HepG2 (cell line): ENCODE measurements around the gene GLI3. TPM values are rescaled to one million over a fixed set of nuclear protein-coding genes. Genes with fewer than 3 reads are reported as not detected.

ENCODE experiments used
- ATAC-seq: fragments of 200-7000 bp; cut with Tn5 transposase; 3 replicates; pipeline ENCODE4 v1.9.1; 2020; ENCODE audit warnings: mild to moderate bottlenecking, moderate library complexity
- BruUV-seq: library from RNA; stranded (reverse); fragments of 400-500 nt; replicated peaks from 2 replicates; lab custom pipeline; 2021; lab: Mats Ljungman, UMichigan
- CTCF ChIA-PET: fragments of 300-600 bp; formaldehyde crosslinking; extraction: SDS; loops from one replicate; lab custom pipeline; 2021; ENCODE audit warnings: low total read pairs, inconsistent platforms, low intra/inter-chr PET ratio; lab: Yijun Ruan, JAX
- POLR2A ChIA-PET: fragments of 350-600 bp; sonication (Branson Sonifier 250); formaldehyde crosslinking; loops from one replicate; lab custom pipeline; 2020; ENCODE audit warnings: antibody characterized with exemption, inconsistent platforms; lab: Yijun Ruan, JAX
- DNase-seq: peaks from one replicate; pipeline ENCODE4 v3.0.0-alpha.2; 2015; ENCODE audit warnings: low spot score
- FAIRE-seq: peaks from 3 replicates; lab custom pipeline; 2011; peaks lifted over from hg19 to GRCh38; lab: Jason Lieb, UNC
- H2AFZ ChIP-seq: one replicate; pipeline ENCODE4 v1.6.1; 2011; ENCODE audit warnings: low read length, inconsistent platforms
- H3K27ac ChIP-seq: fragments of 300-600 bp; 3 replicates; pipeline ENCODE4 v1.8.0; 2011; ENCODE audit warnings: mixed run types, mild to moderate bottlenecking, mixed read lengths, low read length, inconsistent platforms; ENCODE audit not compliant: insufficient read depth; ENCODE audit errors: extremely low read length
- H3K27me3 ChIP-seq, 2 experiments: fragments of 200-600 bp in 1 of 2; 2 replicates in 1 of 2; 3 replicates in 1 of 2; pipeline versions ENCODE4 v1.6.0 to v1.8.0; 2011; ENCODE audit warnings: low read length in 2 of 2, mild to moderate bottlenecking in 2 of 2, moderate library complexity in 2 of 2, inconsistent platforms in 1 of 2; ENCODE audit not compliant: insufficient read depth in 2 of 2, control insufficient read depth in 1 of 2
- H3K36me3 ChIP-seq, 2 experiments: fragments of 200-600 bp in 1 of 2; replicated peaks in 1 of 2; 2 replicates in 1 of 2; 3 replicates in 1 of 2; pipeline versions ENCODE4 v1.5.1 to v1.8.0; 2011; ENCODE audit warnings: low read length in 2 of 2, inconsistent platforms in 1 of 2; ENCODE audit not compliant: insufficient read depth in 2 of 2, control insufficient read depth in 1 of 2
- H3K4me1 ChIP-seq: 2 replicates; pipeline ENCODE4 v1.5.1; 2012; ENCODE audit warnings: low read length, inconsistent platforms; ENCODE audit not compliant: insufficient read depth
- H3K4me2 ChIP-seq: 2 replicates; pipeline ENCODE4 v1.6.0; 2011; ENCODE audit warnings: low read depth, low read length, inconsistent platforms
- H3K4me3 ChIP-seq, 3 experiments: fragments of 200-600 bp in 1 of 3; sonication (generic), shearing (Covaris generic) in 1 of 3; replicated peaks in 1 of 3; 2 replicates each; pipeline ENCODE4 v1.5.1; 2011 to 2016; ENCODE audit warnings: low read length in 3 of 3, inconsistent platforms in 2 of 3, low read depth in 2 of 3, mild to moderate bottlenecking in 2 of 3, control low read depth in 1 of 3, mixed read lengths in 1 of 3; ENCODE audit not compliant: insufficient read depth in 1 of 3
- H3K79me2 ChIP-seq: one replicate; pipeline ENCODE4 v1.6.1; 2011; ENCODE audit warnings: low read length, inconsistent platforms; ENCODE audit not compliant: insufficient read depth
- H3K9ac ChIP-seq: 2 replicates; pipeline ENCODE4 v1.6.0; 2011; ENCODE audit warnings: mild to moderate bottlenecking, low read depth, low read length, inconsistent platforms; ENCODE audit not compliant: insufficient read depth
- H3K9me3 ChIP-seq: 2 replicates; pipeline ENCODE4 v1.5.1; 2012; ENCODE audit warnings: mild to moderate bottlenecking, low read length
- H4K20me1 ChIP-seq: 2 replicates; pipeline ENCODE4 v1.6.0; 2011; ENCODE audit warnings: inconsistent platforms, mild to moderate bottlenecking, low read length, moderate library complexity; ENCODE audit not compliant: insufficient read depth
- HES4 ChIP-seq: sonication (generic); formaldehyde crosslinking; IDR thresholded peaks from 2 replicates; pipeline ENCODE4 v1.9.0; 2021; ENCODE audit warnings: mild to moderate bottlenecking, missing genetic modification reagents, borderline replicate concordance
- PRPF4 ChIP-seq: fragments of 200-400 bp; formaldehyde crosslinking; IDR thresholded peaks from 2 replicates; pipeline ENCODE4 v1.6.1; 2016; ENCODE audit warnings: low read length, low read depth; ENCODE audit not compliant: poor library complexity, severe bottlenecking
- ZBTB20 ChIP-seq: sonication (generic); formaldehyde crosslinking; IDR thresholded peaks from 2 replicates; pipeline ENCODE4 v1.8.1; 2023; ENCODE audit warnings: missing genetic modification reagents, low read depth, mild to moderate bottlenecking, borderline replicate concordance
- ZFP90 ChIP-seq: sonication (generic); formaldehyde crosslinking; IDR thresholded peaks from 2 replicates; pipeline ENCODE4 v1.8.0; 2022; ENCODE audit warnings: missing genetic modification reagents, mild to moderate bottlenecking, inconsistent platforms, borderline replicate concordance
- ZNF142 ChIP-seq: sonication (generic); formaldehyde crosslinking; IDR thresholded peaks from 2 replicates; pipeline ENCODE4 v1.4.0; 2020; ENCODE audit warnings: missing genetic modification reagents
- ZNF501 ChIP-seq: sonication (generic); formaldehyde crosslinking; IDR thresholded peaks from 2 replicates; pipeline ENCODE4 v1.5.1; 2020; ENCODE audit warnings: mild to moderate bottlenecking, moderate library complexity, missing genetic modification reagents
- ZNF557 ChIP-seq: sonication (generic); formaldehyde crosslinking; IDR thresholded peaks from 2 replicates; pipeline ENCODE4 v1.4.0; 2020; ENCODE audit warnings: missing genetic modification reagents
- ZNF598 ChIP-seq: sonication (generic); formaldehyde crosslinking; IDR thresholded peaks from 2 replicates; pipeline ENCODE4 v1.5.1; 2020; ENCODE audit warnings: mild to moderate bottlenecking, missing genetic modification reagents, borderline replicate concordance
- ZNF724P ChIP-seq: sonication (generic); formaldehyde crosslinking; IDR thresholded peaks from 2 replicates; pipeline ENCODE4 v1.8.0; 2022; ENCODE audit warnings: missing genetic modification reagents, borderline replicate concordance
- ZSCAN22 ChIP-seq: sonication (generic); formaldehyde crosslinking; IDR thresholded peaks from 2 replicates; pipeline ENCODE4 v1.4.0; 2020; ENCODE audit warnings: mild to moderate bottlenecking, missing genetic modification reagents
- WGBS: methylation state at CpG from one replicate; pipeline ENCODE4 v1.1.6; 2017; ENCODE audit warnings: low lambda C conversion rate; 5-methylcytosine and 5-hydroxymethylcytosine counted together
- in situ Hi-C: cut with HindIII; loops from 2 replicates; pipeline ENCODE4 v1.10.0; 2017; ENCODE audit warnings: low pct_unique_long_range_greater_than_20kb; ENCODE audit not compliant: extremely low pct_ligation_motif_present
- intact Hi-C: fragments of 100-400 bp; cut with micrococcal nuclease; formaldehyde crosslinking; loops from one replicate; pipeline ENCODE4 v1.10.0; 2022; ENCODE audit not compliant: unreplicated experiment
- polyA plus RNA-seq, 8 experiments: library from polyadenylated mRNA; depleted of rRNA in 3 of 8; stranded (reverse) in 7 of 8; unstranded in 1 of 8; fragments of >200 nt; fragmentation: Illumina TruSeq in 4 of 8; extraction: Trizol in 4 of 8; gene quantifications; 2 replicates each; pipeline versions ENCODE4 v1.2.1 to v1.2.3, GENCODE V29; 2011 to 2016; ENCODE audit warnings: low read depth in 4 of 8, missing spikeins in 1 of 8, mixed read lengths in 1 of 8; ENCODE audit not compliant: insufficient read depth in 1 of 8
- total RNA-seq, 5 experiments: library from RNA; depleted of rRNA; stranded (reverse); fragments of >200 nt; fragmentation: Illumina TruSeq; extraction: Trizol; gene quantifications; 2 replicates each; pipeline ENCODE4 v1.2.3, GENCODE V29; 2016; ENCODE audit warnings: low read depth in 1 of 5
- TF ChIP-seq, protein P1 (sequence below): sonication (generic); formaldehyde crosslinking; IDR thresholded peaks from 2 replicates; pipeline ENCODE4 v1.5.1; 2020; ENCODE audit warnings: mild to moderate bottlenecking, missing genetic modification reagents, borderline replicate concordance

GLI3 gene
- total and polyA plus RNA-seq, 2 of the 13 experiments (the other 11 are each of a cell fraction or from before 2014, with no cell fraction given): not detected

DNA sequence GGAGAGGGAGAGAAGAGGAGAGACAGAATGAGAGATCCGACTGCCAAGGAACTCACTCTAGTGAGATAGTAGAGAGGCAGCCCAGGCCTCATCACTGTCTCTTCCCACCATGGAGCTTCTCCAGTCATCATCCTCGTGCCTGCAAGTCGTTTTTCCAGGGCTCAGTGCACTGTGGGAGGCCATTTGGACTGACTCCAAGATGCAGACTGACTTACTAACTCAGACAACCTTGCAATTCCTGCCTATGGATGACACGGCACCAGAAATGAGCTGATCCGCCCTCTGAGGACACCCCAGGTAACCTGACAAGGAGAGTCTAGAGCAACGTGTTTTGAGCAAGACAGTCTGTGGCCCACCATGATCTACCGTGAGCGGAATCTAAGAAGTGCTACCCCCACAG lies 154.9 kb downstream of the GLI3 start:
- intact Hi-C loops: no loop called here
- H3K79me2 ChIP-seq: no peaks in the 10 kb centered on the region
- CTCF ChIA-PET: no interaction called here
- in situ Hi-C loops: no loop called here
- no peak for FAIRE-seq
- no peak for ATAC-seq
- TF ChIP-seq ZNF598 (CRISPR knock-in tag) (no peak), ZNF557 (no peak), ZNF724P (CRISPR knock-in tag) (no peak), ZNF501 (CRISPR knock-in tag) (no peak), PRPF4 (no peak), HES4 (no peak), ZSCAN22 (CRISPR knock-in tag) (no peak), ZFP90 (no peak), ZNF142 (no peak), ZBTB20 (CRISPR knock-in tag) (no peak)
- TF ChIP-seq, protein P1, sequence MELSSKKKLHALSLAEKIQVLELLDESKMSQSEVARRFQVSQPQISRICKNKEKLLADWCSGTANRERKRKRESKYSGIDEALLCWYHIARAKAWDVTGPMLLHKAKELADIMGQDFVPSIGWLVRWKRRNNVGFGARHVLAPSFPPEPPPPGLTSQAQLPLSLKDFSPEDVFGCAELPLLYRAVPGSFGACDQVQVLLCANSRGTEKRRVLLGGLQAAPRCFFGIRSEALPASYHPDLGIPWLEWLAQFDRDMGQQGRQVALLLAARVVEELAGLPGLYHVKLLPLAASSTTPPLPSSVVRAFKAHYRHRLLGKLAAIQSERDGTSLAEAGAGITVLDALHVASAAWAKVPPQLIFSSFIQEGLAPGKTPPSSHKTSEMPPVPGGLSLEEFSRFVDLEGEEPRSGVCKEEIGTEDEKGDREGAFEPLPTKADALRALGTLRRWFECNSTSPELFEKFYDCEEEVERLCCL (CRISPR knock-in tag): no peak
- TF ChIP-seq, all 625 proteins: peak for 0
- H3K9me3 ChIP-seq: no peaks in the 10 kb centered on the region
- no peaks in the 10 kb centered on the region for H3K4me1 ChIP-seq
- H3K4me3 ChIP-seq: no peak overlapping the region
- H4K20me1 ChIP-seq: no peaks in the 10 kb centered on the region
- H3K36me3 ChIP-seq: no peaks in the 10 kb centered on the region
- DNase-seq: no peak
- no peak overlapping the region for H3K27ac ChIP-seq
- BruUV-seq: no TSS peak
- no peak overlapping the region for H3K9ac ChIP-seq
- 0% methylated on average over 3 of the region's 8 CpGs for WGBS
- peaks cover 2 to 9% of the 10 kb centered on the region in 2 experiments; a peak in 2 of 5 replicates for H3K27me3 ChIP-seq
- POLR2A ChIA-PET: no interaction called here
- H3K4me2 ChIP-seq: no peak overlapping the region
- H2AFZ ChIP-seq: no peak overlapping the region
